ENCODE measurements around the gene CDC45.

CDC45 gene

DNA sequence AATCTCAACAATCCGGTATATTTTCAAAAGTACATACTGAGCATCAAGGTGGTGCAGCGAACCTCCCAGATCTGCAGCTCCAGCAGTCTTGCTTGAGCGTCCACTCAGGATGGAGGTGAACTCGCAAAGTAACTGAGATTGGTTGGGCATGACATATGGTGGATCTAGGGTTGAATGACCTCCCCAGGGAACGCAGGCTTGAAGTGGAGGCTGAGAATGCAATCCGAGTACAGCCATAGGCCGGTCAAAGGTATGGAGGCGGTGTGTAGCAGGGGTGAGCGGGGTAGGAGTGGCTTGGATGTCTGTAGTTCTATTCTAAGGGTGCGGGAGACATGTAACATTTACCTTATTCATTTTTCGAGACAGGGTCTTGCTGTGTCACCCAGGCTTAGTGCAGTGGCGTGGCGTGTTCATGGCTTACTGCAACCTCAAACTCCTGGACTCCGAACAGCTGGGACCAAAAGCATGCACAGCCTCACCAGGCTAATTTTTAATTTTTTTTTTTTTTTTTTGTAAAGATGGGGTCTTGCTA is 31.6 kb upstream of the CDC45 start:
- DNase-seq (ENCODE audit: low spot score): peak; percentile 74

- no peak for DNase-seq (ENCODE audit: low spot score)
Observed at GRCh38 chr22:19448739-19449421, 30.8 kb upstream of the CDC45 start.

DNA sequence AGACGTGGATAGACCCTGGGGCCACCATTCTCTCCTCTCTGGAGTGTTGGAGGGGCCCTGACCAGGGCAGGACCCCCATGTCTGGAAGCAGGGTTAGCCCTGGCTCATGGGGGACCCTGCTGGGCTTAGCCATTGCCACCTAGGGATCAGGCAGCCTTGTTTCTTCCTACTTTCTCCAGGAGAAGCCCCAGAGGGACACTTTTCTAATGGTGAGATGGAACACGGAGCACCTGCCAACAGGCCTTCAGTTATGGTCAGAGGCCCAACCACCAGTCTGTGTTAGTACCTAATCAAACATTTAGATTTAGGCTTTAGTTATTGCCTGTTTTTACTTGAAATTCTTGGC is 30.3 kb upstream of the CDC45 start:
- DNase-seq (ENCODE audit: low spot score): no peak

DNA sequence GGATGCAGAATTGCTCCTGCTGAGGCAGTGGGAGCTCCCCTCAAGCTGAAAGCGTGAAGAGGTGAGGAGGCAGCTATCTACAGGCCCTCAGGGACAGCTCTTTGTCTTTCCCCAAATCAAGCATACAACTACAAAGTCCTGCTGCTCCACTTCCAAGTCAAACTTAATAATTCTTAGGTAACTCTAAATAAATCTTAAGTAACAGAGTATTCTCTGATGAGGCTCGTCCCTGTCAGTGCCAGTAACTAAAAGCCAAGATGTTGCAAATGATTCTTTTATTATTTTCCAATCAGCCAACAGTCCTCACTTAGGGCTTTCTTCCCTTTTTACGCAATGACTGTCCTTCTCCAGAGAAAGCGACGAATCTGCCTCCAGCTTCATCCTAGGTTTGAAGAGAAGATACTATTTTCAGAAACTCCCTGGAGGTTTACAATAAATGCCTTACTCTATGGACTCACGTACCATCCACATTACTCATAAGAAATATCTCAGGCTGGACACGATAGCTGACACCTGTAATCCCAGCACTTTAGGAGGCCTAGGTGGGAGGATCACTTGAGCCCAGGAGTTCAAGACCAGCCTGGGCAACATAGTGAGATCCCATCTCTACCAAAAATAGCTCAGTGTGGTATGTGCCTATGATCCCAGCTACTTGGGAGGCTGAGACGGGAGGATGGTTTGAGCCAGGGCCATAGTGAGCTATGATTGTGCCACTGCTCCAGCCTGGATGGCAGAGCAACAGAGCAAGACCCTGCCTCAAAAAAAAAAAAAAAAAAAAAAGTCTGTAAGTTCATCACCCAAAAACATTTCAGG is 29.2 kb upstream of the CDC45 start:
- no peak for DNase-seq (ENCODE audit: low spot score)

GRCh38 chr22:19451570-19451969 is 28.1 kb upstream of the CDC45 start:
- DNase-seq (ENCODE audit: low spot score): no peak

- no peak for DNase-seq (ENCODE audit: low spot score)
Observed at GRCh38 chr22:19453718-19454117, 26.0 kb upstream of the CDC45 start.

DNA sequence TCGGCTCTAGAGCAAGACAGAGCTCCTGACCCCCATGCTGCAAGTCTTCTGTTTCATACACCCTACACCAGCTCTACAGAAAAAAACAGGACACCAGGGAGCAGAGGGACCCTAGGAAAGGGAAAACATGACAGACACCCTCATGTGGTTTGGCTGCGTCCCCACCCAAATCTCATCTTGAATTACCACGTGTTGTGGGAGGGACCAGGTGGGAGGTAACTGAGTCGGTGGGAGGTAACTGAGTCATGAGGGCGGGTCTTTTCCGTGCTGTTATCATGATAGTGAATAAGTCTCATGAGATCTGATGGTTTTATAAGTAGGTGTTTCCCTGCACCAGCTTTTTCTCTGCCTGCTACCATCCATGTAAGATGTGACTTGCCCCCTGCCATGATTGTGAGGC is 25.6 kb upstream of the CDC45 start:
- no peak for DNase-seq (ENCODE audit: low spot score)

DNA sequence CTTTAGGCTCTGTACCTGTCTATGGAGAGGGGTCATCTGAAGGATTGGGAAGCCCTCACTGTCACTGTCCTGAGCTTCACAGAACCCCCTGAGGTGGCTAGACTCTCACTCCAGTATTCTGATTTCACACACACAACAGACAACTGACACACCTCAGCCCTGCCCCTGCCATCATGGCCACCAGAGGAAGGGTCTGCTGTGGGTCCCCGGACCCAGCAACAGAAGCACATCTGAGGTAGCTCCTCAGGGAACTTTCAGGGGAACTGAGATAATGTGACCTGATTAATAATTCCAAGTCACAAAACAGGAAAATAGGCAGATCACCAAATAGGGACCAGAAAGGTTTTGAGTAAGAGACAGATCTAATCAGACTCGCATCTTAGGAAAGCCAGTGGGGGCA is 24.7 kb upstream of the CDC45 start:
- DNase-seq (ENCODE audit: low spot score): no peak

- peak; percentile 63 for DNase-seq (ENCODE audit: low spot score)
Observed at GRCh38 chr22:19455585-19456370, 23.9 kb upstream of the CDC45 start.

- DNase-seq (ENCODE audit: low spot score): no peak
Observed at GRCh38 chr22:19456541-19456940, 23.2 kb upstream of the CDC45 start.

DNA sequence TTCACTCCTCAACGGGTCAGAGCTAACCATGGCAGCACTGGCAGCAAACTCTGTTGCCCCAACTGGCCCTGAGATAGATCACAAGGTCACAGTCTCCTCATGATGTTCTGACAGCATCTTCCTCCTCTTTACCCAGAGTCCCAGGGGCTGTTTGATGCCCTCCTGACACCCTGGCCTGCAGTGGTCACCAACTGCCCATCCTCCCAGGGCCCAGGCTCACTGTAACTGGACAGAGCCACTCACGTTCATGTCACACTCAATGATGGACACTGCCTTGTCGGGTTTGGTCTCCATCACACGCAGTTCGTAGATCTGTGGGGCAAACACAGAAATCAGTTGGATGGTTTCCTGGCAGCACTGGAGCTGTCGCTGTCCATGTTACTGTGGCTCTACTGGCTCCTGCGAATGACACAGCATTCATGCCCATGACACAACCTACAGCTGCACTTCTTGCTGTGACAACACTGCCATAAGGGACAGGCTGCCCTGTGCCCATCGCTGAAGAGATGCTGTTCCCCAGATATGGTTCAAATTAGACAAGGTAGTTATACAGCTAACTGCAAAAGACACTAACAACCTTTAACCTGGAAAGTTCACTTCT is 21.8 kb upstream of the CDC45 start:
- DNase-seq (ENCODE audit: low spot score): no peak

DNA sequence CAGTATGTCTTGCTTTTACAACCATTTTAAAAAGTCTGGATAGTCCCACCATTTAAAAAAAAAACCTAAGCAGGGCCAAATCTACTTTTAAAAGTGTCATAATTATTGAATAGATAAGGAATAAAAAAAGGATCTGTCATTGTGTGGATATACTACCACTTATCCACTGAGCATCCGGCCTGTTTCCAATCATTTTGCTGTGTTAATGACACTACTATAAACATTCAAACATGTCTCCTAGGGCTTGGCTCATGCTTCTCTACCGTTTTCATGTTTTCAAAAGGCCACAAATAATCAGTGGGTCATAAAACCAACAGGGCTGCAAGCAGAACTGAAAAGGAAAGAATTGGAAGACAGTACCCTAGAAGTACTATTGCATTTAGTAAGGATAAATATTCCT is 19.7 kb upstream of the CDC45 start:
- no peak for DNase-seq (ENCODE audit: low spot score)

DNA sequence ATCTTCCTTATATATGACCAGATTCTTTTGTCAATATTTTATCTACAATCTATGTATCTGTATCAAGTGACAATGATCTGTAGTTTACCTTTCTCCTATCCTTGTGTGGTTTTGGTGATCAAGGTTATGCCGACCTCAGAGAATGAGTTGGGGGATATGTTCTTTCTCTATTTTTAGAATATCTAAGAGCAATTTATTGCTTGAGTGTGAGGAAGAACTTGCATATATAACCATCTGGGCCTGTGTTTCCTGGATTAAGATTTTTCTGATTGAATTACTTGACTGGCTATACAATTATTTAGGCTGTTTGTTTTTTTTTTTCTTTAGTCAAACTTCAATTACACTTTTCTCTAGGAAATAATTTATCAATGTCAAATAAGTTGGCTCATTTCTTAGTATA is 18.2 kb upstream of the CDC45 start:
- no peak for DNase-seq (ENCODE audit: low spot score)

- no peak for DNase-seq (ENCODE audit: low spot score)
Observed at GRCh38 chr22:19463008-19463407, 16.7 kb upstream of the CDC45 start.

- no peak for DNase-seq (ENCODE audit: low spot score)
Observed at GRCh38 chr22:19463491-19464469, 15.9 kb upstream of the CDC45 start.

- DNase-seq (ENCODE audit: low spot score): no peak
Observed at GRCh38 chr22:19464546-19464945, 15.2 kb upstream of the CDC45 start.

DNA sequence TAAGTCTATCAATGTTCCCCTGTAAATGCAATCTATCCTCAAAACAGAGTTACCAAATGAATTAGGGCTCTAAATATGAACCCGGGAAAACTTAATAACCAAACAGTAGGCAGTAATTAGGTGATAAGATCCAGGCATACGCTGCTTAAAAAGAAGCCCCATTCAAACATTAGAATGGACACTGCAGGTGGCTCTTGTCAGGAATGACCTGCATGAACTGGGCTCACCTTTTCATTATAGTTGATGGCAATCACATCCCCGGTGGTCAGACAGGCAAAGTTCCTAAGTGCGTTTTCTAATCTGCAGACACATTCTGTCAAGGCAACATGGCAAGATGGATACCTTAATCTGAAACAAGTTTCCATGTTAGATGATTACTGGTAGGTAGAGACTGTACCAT is 14.7 kb upstream of the CDC45 start:
- DNase-seq (ENCODE audit: low spot score): no peak

DNA sequence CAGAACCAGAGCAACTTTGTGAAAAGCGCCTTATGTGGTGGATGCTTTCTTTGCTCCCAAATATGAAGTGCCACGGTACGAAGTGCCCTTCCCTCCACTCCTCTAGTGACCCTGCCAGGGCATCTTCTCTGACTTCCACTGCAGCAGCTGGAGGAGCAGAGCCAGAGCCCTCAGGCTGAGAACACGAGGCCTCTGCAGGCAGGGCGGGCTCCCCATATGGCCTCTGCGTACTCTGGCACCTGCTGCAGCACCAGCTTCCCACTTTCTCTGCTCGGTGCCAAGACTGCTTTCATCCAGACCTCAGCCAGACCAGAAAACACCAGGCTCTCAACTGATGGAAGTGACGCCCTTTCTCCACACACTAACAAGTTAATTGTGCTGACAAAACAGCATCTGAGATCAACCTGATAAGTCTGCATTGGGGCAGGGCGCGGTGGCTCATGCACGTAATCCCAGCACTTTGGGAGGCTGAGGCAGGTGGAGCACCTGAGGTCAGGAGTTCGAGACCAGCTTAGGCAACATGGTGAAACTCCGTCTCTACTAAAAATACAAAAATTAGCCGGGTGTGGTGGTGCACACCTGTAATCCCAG is 13.5 kb upstream of the CDC45 start:
- DNase-seq (ENCODE audit: low spot score): peak; percentile 67

GRCh38 chr22:19466848-19467752 is 12.6 kb upstream of the CDC45 start:
- DNase-seq (ENCODE audit: low spot score): no peak

GRCh38 chr22:19467912-19468311 is 11.8 kb upstream of the CDC45 start:
- no peak for DNase-seq (ENCODE audit: low spot score)
